SK-N-SH treated with all-trans-retinoic acid at 6 μM for 48 hours (cell line): ENCODE measurements around the gene RNF169.

Experiments
- ATAC-seq: fragments of 200-7000 bp; cut with Tn5 transposase; 3 replicates; pipeline ENCODE4 v1.9.1; 2020; ENCODE audit warnings: mild to moderate bottlenecking, moderate library complexity
- BACH2 ChIP-seq: fragments of 250-450 bp; sonication (Bioruptor Pico); IDR thresholded peaks from 2 replicates; pipeline ENCODE4 v1.9.0; 2021; ENCODE audit warnings: mild to moderate bottlenecking, borderline replicate concordance
- CREB5 ChIP-seq: fragments of 250-450 bp; sonication (Bioruptor Pico); IDR thresholded peaks from 2 replicates; pipeline ENCODE4 v1.5.1; 2020; ENCODE audit warnings: low read depth, mild to moderate bottlenecking, moderate library complexity
- CSDC2 ChIP-seq: fragments of 250-450 bp; sonication (Bioruptor Pico); IDR thresholded peaks from 2 replicates; pipeline ENCODE4 v1.5.0; 2020; ENCODE audit warnings: mild to moderate bottlenecking, moderate library complexity
- ESRRG ChIP-seq: fragments of 250-450 bp; sonication (Bioruptor Pico); IDR thresholded peaks from 2 replicates; pipeline ENCODE4 v1.6.1; 2021; ENCODE audit warnings: mild to moderate bottlenecking
- GLIS3 ChIP-seq: fragments of 250-450 bp; sonication (Bioruptor Pico); IDR thresholded peaks from 2 replicates; pipeline ENCODE4 v1.5.0; 2020; ENCODE audit warnings: mild to moderate bottlenecking, moderate library complexity
- ISL1 ChIP-seq: fragments of 250-450 bp; sonication (Bioruptor Pico); IDR thresholded peaks from 2 replicates; pipeline ENCODE4 v2.1.2; 2022; ENCODE audit warnings: mild to moderate bottlenecking, moderate library complexity
- POU6F1 ChIP-seq: fragments of 250-450 bp; sonication (Bioruptor Pico); IDR thresholded peaks from 2 replicates; pipeline ENCODE4 v1.8.0; 2021; ENCODE audit warnings: low read depth, mild to moderate bottlenecking, moderate library complexity, borderline replicate concordance
- PPARA ChIP-seq: fragments of 250-450 bp; sonication (Bioruptor Pico); IDR thresholded peaks from 2 replicates; pipeline ENCODE4 v1.5.0; 2020; ENCODE audit warnings: mild to moderate bottlenecking, borderline replicate concordance
- RARB ChIP-seq: fragments of 250-450 bp; sonication (Bioruptor Pico); IDR thresholded peaks from 2 replicates; pipeline ENCODE4 v1.8.0; 2021; ENCODE audit warnings: mild to moderate bottlenecking, moderate library complexity
- SNAI2 ChIP-seq: fragments of 250-450 bp; sonication (Bioruptor Pico); IDR thresholded peaks from 2 replicates; pipeline ENCODE4 v1.5.0; 2020; ENCODE audit warnings: mild to moderate bottlenecking, moderate library complexity
- TCF4 ChIP-seq: fragments of 250-450 bp; sonication (Bioruptor Pico); IDR thresholded peaks from 2 replicates; pipeline ENCODE4 v1.8.0; 2021; ENCODE audit warnings: mild to moderate bottlenecking, moderate library complexity, borderline replicate concordance
- TSHZ2 ChIP-seq: fragments of 250-450 bp; sonication (Bioruptor Pico); IDR thresholded peaks from 2 replicates; pipeline ENCODE4 v1.5.0; 2020; ENCODE audit warnings: mild to moderate bottlenecking, moderate library complexity
- ZC3H10 ChIP-seq: fragments of 250-450 bp; sonication (Bioruptor Pico); IDR thresholded peaks from 2 replicates; pipeline ENCODE4 v1.5.1; 2021; ENCODE audit warnings: mild to moderate bottlenecking, moderate library complexity
- ZFP3 ChIP-seq: fragments of 250-450 bp; sonication (Bioruptor Pico); IDR thresholded peaks from 2 replicates; pipeline ENCODE4 v1.5.0; 2020; ENCODE audit warnings: mild to moderate bottlenecking, moderate library complexity
- ZFP30 ChIP-seq: fragments of 450-650 bp; formaldehyde crosslinking; IDR thresholded peaks from 2 replicates; pipeline ENCODE4 v1.5.0; 2022; ENCODE audit warnings: mild to moderate bottlenecking, moderate library complexity
- ZNF565 ChIP-seq: fragments of 450-650 bp; formaldehyde crosslinking; conservative IDR thresholded peaks from 2 replicates; pipeline ENCODE4 v1.5.0; 2020; ENCODE audit warnings: low read depth, mild to moderate bottlenecking, moderate library complexity
- ZNF70 ChIP-seq: fragments of 450-650 bp; formaldehyde crosslinking; IDR thresholded peaks from 2 replicates; pipeline ENCODE4 v1.5.0; 2020; ENCODE audit warnings: mild to moderate bottlenecking, moderate library complexity
- ZNF8 ChIP-seq: fragments of 450-650 bp; formaldehyde crosslinking; IDR thresholded peaks from 2 replicates; pipeline ENCODE4 v1.5.0; 2020; ENCODE audit warnings: mild to moderate bottlenecking, moderate library complexity

RNF169 gene

GRCh38 chr11:74871037-74871436, 122.4 kb downstream of the RNF169 start:
- ATAC-seq: no peak
- TF ChIP-seq ZFP30 (CRISPR knock-in tag): no peak
- TF ChIP-seq SNAI2 (CRISPR knock-in tag): no peak
- TF ChIP-seq TCF4 (CRISPR knock-in tag): no peak
- TF ChIP-seq ZNF70 (CRISPR knock-in tag): no peak
- no peak for TF ChIP-seq PPARA (CRISPR knock-in tag)
- TF ChIP-seq ZC3H10 (CRISPR knock-in tag): no peak
- no peak for TF ChIP-seq ISL1
- TF ChIP-seq CSDC2 (CRISPR knock-in tag): no peak
- no peak for TF ChIP-seq POU6F1 (CRISPR knock-in tag)
- TF ChIP-seq ZFP3: no peak

- ATAC-seq: no peak
- TF ChIP-seq GLIS3 (CRISPR knock-in tag): no peak
- TF ChIP-seq POU6F1 (CRISPR knock-in tag): no peak
- no peak for TF ChIP-seq CSDC2 (CRISPR knock-in tag)
- no peak for TF ChIP-seq ISL1
- TF ChIP-seq ZNF8 (CRISPR knock-in tag): no peak
- TF ChIP-seq BACH2 (CRISPR knock-in tag): no peak
- TF ChIP-seq PPARA (CRISPR knock-in tag): no peak
- TF ChIP-seq TCF4 (CRISPR knock-in tag): no peak
- TF ChIP-seq RARB: no peak
- TF ChIP-seq ZC3H10 (CRISPR knock-in tag): no peak
- TF ChIP-seq SNAI2 (CRISPR knock-in tag): no peak
- TF ChIP-seq CREB5 (CRISPR knock-in tag): no peak
- no peak for TF ChIP-seq ESRRG (CRISPR knock-in tag)
- no peak for TF ChIP-seq ZNF70 (CRISPR knock-in tag)
- TF ChIP-seq TSHZ2 (CRISPR knock-in tag): no peak
- TF ChIP-seq ZNF565: no peak
Observed at GRCh38 chr11:74877132-74877531, 128.5 kb downstream of the RNF169 start.
